PFSK-1 (cell line): ENCODE results near the gene STK38L.

ENCODE experiments used
- FOXP2 ChIP-seq: optimal IDR thresholded peaks from 2 replicates; pipeline ENCODE3; 2011; ENCODE audit warnings: borderline replicate concordance, control low read depth, inconsistent platforms; ENCODE audit not compliant: insufficient read depth; ENCODE audit errors: extremely low read length, extremely low read depth
- POLR2AphosphoS5 ChIP-seq: IDR thresholded peaks from 2 replicates; pipeline ENCODE4 v1.6.1; 2012; ENCODE audit warnings: low read depth, mild to moderate bottlenecking, control low read depth, low read length, moderate library complexity
- SIN3A ChIP-seq: IDR thresholded peaks from 2 replicates; pipeline ENCODE4 v1.6.1; 2012; ENCODE audit warnings: mild to moderate bottlenecking, low read length, moderate library complexity, borderline replicate concordance; ENCODE audit not compliant: insufficient read depth
- TAF1 ChIP-seq: IDR thresholded peaks from 2 replicates; pipeline ENCODE4 v1.6.1; 2012; ENCODE audit warnings: low read length, control low read depth, borderline replicate concordance; ENCODE audit not compliant: insufficient read depth
- TF ChIP-seq, protein P1 (sequence below), 2 experiments: IDR thresholded peaks; 2 replicates each; pipeline versions ENCODE4 v1.6.1 to v1.8.0; 2011 to 2012; ENCODE audit warnings: low read depth in 2 of 2, low read length in 2 of 2, control low read depth in 1 of 2, inconsistent platforms in 1 of 2, mild to moderate bottlenecking in 1 of 2, moderate library complexity in 1 of 2; ENCODE audit not compliant: insufficient read depth in 1 of 2

Gene STK38L

DNA sequence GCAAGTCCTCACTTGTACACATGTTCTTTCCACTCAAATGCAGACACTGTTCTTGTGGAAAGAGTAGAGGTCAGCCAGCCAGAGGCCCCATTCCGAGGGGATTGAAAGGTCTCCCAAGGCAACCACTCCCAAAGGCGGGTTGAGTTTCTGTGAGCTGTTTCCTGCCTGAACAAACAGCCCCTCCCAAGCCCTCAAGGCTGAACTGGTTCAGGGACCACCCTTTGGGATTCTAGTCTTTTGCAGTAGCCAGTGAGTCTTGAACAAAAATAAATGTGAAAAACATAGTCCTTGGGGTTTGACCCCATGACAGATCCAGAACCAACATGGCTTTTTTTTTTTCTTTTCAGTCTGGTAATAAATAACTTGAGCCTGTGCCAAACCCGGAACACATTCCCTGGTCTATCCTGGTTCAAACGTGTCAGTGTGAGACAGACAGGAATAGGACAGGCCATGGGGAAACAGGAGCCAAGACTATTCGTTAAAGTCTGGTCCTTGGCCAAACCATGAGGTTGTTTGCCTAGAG, 17.6 kb upstream of the STK38L start:
- TF ChIP-seq SIN3A (no peak), TAF1 (no peak), POLR2AphosphoS5 (no peak)

DNA sequence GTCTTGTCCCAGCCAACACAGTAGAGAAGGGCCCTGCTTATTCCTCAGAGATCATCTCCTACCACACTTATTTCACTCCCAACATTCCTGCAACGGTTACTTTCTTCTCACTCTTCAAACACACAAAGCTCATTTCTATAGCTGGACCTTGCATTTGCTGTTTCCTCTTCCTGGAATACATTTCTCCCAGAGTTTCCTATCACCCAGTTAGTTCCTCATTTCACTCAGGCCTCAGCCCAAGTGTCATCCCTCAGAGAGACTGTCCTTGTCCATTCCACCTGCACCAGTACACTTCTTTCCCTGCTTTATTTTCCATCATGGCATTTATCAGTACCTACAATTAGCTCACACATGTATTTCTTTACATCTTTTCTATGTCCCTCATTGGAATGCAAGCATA, 14.7 kb upstream of the STK38L start:
- TF ChIP-seq, protein P1, sequence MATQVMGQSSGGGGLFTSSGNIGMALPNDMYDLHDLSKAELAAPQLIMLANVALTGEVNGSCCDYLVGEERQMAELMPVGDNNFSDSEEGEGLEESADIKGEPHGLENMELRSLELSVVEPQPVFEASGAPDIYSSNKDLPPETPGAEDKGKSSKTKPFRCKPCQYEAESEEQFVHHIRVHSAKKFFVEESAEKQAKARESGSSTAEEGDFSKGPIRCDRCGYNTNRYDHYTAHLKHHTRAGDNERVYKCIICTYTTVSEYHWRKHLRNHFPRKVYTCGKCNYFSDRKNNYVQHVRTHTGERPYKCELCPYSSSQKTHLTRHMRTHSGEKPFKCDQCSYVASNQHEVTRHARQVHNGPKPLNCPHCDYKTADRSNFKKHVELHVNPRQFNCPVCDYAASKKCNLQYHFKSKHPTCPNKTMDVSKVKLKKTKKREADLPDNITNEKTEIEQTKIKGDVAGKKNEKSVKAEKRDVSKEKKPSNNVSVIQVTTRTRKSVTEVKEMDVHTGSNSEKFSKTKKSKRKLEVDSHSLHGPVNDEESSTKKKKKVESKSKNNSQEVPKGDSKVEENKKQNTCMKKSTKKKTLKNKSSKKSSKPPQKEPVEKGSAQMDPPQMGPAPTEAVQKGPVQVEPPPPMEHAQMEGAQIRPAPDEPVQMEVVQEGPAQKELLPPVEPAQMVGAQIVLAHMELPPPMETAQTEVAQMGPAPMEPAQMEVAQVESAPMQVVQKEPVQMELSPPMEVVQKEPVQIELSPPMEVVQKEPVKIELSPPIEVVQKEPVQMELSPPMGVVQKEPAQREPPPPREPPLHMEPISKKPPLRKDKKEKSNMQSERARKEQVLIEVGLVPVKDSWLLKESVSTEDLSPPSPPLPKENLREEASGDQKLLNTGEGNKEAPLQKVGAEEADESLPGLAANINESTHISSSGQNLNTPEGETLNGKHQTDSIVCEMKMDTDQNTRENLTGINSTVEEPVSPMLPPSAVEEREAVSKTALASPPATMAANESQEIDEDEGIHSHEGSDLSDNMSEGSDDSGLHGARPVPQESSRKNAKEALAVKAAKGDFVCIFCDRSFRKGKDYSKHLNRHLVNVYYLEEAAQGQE (IDR thresholded peaks at IDR 0.05; ENCODE audit: insufficient read depth in 1 of 2, low read depth in 2 of 2, low read length in 2 of 2), result no peak

DNA sequence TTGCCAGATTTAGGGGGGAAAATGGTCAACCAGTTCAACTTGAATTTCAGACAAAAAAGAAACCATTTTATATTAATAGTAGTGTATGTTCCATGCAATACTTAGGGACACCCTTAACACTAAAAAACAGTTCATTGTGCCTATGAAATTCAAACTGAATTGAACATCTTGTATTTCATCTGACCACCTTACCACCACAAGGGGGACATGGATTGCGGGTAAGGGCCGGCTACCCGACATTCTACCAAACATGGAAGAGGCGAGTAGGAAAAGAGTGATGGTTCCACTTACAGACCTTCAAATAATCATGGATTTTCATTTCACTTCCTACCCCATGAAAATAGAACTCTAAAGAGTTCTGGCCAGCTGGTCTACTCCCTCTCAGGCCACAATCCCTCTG, 10.3 kb upstream of the STK38L start:
- TF ChIP-seq, protein P1 (IDR thresholded peaks at IDR 0.05; ENCODE audit: insufficient read depth in 1 of 2, low read depth in 2 of 2, low read length in 2 of 2), result no peak
- TF ChIP-seq FOXP2, result no peak
- no peak for TF ChIP-seq TAF1
- no peak for TF ChIP-seq POLR2AphosphoS5
- TF ChIP-seq SIN3A, result no peak

DNA sequence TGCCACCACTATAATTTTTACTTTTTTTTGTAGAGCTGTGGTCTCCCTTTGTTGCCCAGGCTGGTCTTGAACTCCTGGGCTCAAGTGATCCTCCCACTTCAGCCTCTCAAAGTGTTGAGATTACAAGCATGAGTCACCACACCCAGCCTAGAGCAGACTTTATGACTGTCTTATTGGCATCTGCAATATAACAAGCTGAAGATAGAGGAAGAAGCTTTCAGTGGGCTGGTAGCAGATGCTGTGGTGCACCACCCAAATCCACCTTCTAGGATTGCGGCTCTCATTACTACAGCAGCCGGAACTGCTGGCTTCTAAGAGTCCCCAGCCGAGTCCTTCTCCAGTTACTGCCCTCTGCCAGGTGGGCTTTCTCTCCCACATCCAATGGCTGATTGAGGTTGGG, 7.6 kb upstream of the STK38L start:
- TF ChIP-seq FOXP2 (no peak), SIN3A (no peak), POLR2AphosphoS5 (no peak), TAF1 (no peak)
- TF ChIP-seq, protein P1 (IDR thresholded peaks at IDR 0.05; ENCODE audit: insufficient read depth in 1 of 2, low read depth in 2 of 2, low read length in 2 of 2), result no peak

DNA sequence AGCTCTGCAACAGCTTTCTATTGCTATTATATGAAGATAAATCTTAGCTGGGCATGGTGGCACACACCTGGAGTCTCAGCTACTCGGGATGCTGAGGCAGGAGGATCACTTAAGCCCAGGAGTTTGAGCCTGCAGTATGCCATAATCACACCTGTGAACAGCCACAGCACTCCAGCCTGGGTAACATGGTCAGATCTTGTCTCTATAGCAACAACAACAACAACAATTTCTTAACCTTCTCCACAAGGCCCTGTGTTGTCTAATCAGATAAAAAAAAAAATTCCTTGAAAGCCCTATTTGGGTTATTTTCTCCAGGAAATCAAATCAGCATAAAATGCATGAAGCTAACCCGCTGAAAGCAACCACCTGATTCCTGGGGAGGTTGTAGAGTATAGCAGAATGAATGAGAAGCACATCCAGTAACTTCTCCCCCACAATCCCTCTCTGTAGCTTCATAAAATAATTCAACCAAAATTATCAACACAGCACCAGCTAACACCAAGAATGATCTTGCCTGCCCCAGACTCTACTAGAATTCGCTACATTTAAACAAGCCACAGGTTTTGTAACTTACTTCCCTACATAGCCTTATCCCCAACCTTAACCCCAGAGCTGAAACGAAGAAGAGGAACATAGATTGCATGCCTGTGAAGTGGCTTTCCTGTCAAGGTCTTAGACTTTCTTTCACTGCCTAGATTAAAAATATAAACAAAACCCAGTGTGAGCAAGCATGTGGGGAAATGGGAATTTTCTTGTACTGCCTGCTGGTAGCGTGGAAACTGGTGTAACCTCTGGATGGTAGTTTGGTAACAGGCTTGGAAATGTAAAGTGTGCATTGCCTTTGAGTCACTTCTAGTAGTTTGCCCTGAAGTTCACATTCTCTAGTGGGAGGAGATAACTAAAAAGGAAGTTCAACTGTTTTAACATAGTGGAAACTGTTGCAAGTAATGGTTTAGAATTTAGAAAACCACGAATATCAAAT, 6.0 kb upstream of the STK38L start:
- TF ChIP-seq SIN3A (no peak), TAF1 (no peak), POLR2AphosphoS5 (no peak), FOXP2 (no peak)
- TF ChIP-seq, protein P1 (IDR thresholded peaks at IDR 0.05; ENCODE audit: insufficient read depth in 1 of 2, low read depth in 2 of 2, low read length in 2 of 2), result no peak
